Measurements from ENCODE around the gene DDAH2.

DNA sequence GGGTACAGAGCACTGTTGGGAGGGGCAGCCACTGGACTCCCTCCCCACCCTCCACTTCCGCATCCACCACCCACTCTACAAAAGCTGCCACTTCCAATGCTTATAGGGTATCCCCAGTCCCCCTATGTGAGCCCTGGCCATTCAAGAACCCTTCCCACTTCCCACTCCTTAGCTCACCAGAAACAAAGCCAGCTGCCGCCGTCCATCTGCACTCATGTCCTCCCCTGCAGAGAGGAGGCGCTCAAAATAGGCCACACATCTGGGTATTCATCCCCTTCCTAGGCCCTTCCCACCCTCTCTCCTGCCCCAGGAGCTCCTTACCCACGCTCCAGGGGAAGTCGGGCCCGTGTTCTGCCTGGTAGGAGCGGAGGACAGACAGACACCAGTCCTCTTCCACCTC lies 41.8 kb downstream of the DDAH2 start:
- TF ChIP-seq POLR2AphosphoS5 (IDR thresholded peaks at IDR 0.05; ENCODE audit: low read depth, low read length) (no peak), REST (IDR thresholded peaks at IDR 0.05; ENCODE audit: insufficient read depth in 1 of 2, low read depth in 2 of 2, low read length in 2 of 2) (no peak), SIN3A (IDR thresholded peaks at IDR 0.05; ENCODE audit: borderline replicate concordance, insufficient read depth, low read length) (no peak), TAF1 (IDR thresholded peaks at IDR 0.05; ENCODE audit: borderline replicate concordance, insufficient read depth, low read length) (no peak)
